HG02610 (cell line): ENCODE data around the gene HOXC6.
"Not testable (repeated sequence)": the region's sequence is repeated elsewhere in the genome, so short reads cannot be mapped to it uniquely, and the experiment has no call there.

Experiments used
- ATAC-seq: cut with Tn5 transposase; IDR thresholded peaks from one replicate; pipeline ENCODE4 v1.9.1; 2021; ENCODE audit warnings: mild to moderate bottlenecking, moderate library complexity; ENCODE audit not compliant: unreplicated experiment

HOXC6 gene

GRCh38 chr12:54038871-54039414, 10.7 kb downstream of the HOXC6 start:
- ATAC-seq, result no peak

- ATAC-seq, result no peak
These were observed 11.3 kb downstream of the HOXC6 start for GRCh38 chr12:54039417-54040147.

GRCh38 chr12:54040148-54040494, 11.9 kb downstream of the HOXC6 start:
- no peak for ATAC-seq

- ATAC-seq, result no peak
These were observed 12.4 kb downstream of the HOXC6 start for GRCh38 chr12:54040648-54041047.

- ATAC-seq, result no peak
These were observed 13.0 kb downstream of the HOXC6 start for GRCh38 chr12:54041097-54041690.

GRCh38 chr12:54042033-54042432, 13.8 kb downstream of the HOXC6 start:
- not testable (repeated sequence) for ATAC-seq

GRCh38 chr12:54042970-54043853, 15.0 kb downstream of the HOXC6 start:
- ATAC-seq, result no peak

GRCh38 chr12:54044425-54045103, 16.3 kb downstream of the HOXC6 start:
- ATAC-seq, result no peak

GRCh38 chr12:54045401-54045800, 17.2 kb downstream of the HOXC6 start:
- ATAC-seq, result no peak

GRCh38 chr12:54045868-54046521, 17.8 kb downstream of the HOXC6 start:
- no peak for ATAC-seq

GRCh38 chr12:54046809-54047159, 18.5 kb downstream of the HOXC6 start:
- no peak for ATAC-seq

- ATAC-seq, result no peak
These were observed 19.1 kb downstream of the HOXC6 start for GRCh38 chr12:54047160-54047963.

- ATAC-seq, result no peak
These were observed 19.7 kb downstream of the HOXC6 start for GRCh38 chr12:54047964-54048303.

GRCh38 chr12:54048406-54049093, 20.3 kb downstream of the HOXC6 start:
- no peak for ATAC-seq

- no peak for ATAC-seq
These were observed 20.9 kb downstream of the HOXC6 start for GRCh38 chr12:54049108-54049507.

- no peak for ATAC-seq
These were observed 22.2 kb downstream of the HOXC6 start for GRCh38 chr12:54050482-54050810.

- ATAC-seq, result no peak
These were observed 23.0 kb downstream of the HOXC6 start for GRCh38 chr12:54051026-54051842.

GRCh38 chr12:54051874-54052437, 23.7 kb downstream of the HOXC6 start:
- ATAC-seq, result no peak
